Measurements from ENCODE around the gene DPP3.

The DPP3 gene

GRCh38 chr11:66457826-66458225, 22.4 kb upstream of the DPP3 start:
- Histone ChIP-seq H3K14ac (ENCODE audit: low read length) (no peak overlapping the region), H3K27me3 (ENCODE audit: control insufficient read depth in 3 of 3, insufficient read depth in 3 of 3, low read depth in 1 of 3, low read length in 3 of 3) (no peaks in the 10 kb centered on the region), H2BK12ac (ENCODE audit: low read length) (no peak overlapping the region), H3K23ac (ENCODE audit: low read depth, low read length, poor library complexity) (no peak overlapping the region), H3K9ac (ENCODE audit: low read depth, low read length, poor library complexity) (no peak overlapping the region), H3K36me3 (replicated peaks in 1 of 2; ENCODE audit: control insufficient read depth in 2 of 2, insufficient read depth in 2 of 2, low read length in 2 of 2) (no peaks in the 10 kb centered on the region), H3K4ac (ENCODE audit: low read length) (no peak overlapping the region), H3K4me2 (ENCODE audit: insufficient read depth, low read length, poor library complexity, severe bottlenecking) (no peak overlapping the region), H2BK15ac (ENCODE audit: low read length) (no peak overlapping the region), H4K8ac (ENCODE audit: low read depth, low read length) (no peak overlapping the region), H2BK120ac (ENCODE audit: low read depth, low read length) (no peak overlapping the region), H3K4me3 (ENCODE audit: low read length in 2 of 2) (no peak overlapping the region), H4K91ac (ENCODE audit: low read depth, low read length, poor library complexity) (no peak overlapping the region), H3K9me3 (replicated peaks in 1 of 2; ENCODE audit: control insufficient read depth in 2 of 2, insufficient read depth in 1 of 2, low read depth in 1 of 2, low read length in 2 of 2) (no peaks in the 10 kb centered on the region), H3K4me1 (ENCODE audit: control insufficient read depth in 2 of 2, insufficient read depth in 1 of 2, low read depth in 1 of 2, low read length in 2 of 2) (no peaks in the 10 kb centered on the region), H3K79me1 (ENCODE audit: low read depth, low read length) (no peaks in the 10 kb centered on the region), H3K18ac (ENCODE audit: low read length) (no peak overlapping the region), H2AFZ (ENCODE audit: low read length) (no peak overlapping the region), H2AK5ac (ENCODE audit: low read depth, low read length) (no peak overlapping the region), H2BK5ac (ENCODE audit: low read length) (no peak overlapping the region), H3K27ac (replicated peaks; ENCODE audit: low read length) (no peak overlapping the region)
- DNase-seq (ENCODE audit: low spot score), result no peak
- WGBS, 2 donors (ENCODE audit: extremely low coverage in 2 of 2, insufficient read length in 2 of 2, insufficient replicate concordance in 1 of 2), result no CpG with 5 or more reads among the region's 6 CpGs

- H4K8ac ChIP-seq (ENCODE audit: low read depth, low read length), result no peak overlapping the region
- H3K79me1 ChIP-seq (ENCODE audit: low read depth, low read length), result no peaks in the 10 kb centered on the region
- WGBS, 2 donors (ENCODE audit: extremely low coverage in 2 of 2, insufficient read length in 2 of 2, insufficient replicate concordance in 1 of 2), result no CpG with 5 or more reads among the region's 5 CpGs
- no peaks in the 10 kb centered on the region for H3K4me1 ChIP-seq (ENCODE audit: control insufficient read depth in 2 of 2, insufficient read depth in 1 of 2, low read depth in 1 of 2, low read length in 2 of 2)
- no peak overlapping the region for H2BK15ac ChIP-seq (ENCODE audit: low read length)
- no peak overlapping the region for H2BK12ac ChIP-seq (ENCODE audit: low read length)
- no peak overlapping the region for H3K14ac ChIP-seq (ENCODE audit: low read length)
- H2AFZ ChIP-seq (ENCODE audit: low read length), result no peak overlapping the region
- no peak overlapping the region for H3K18ac ChIP-seq (ENCODE audit: low read length)
- H3K9me3 ChIP-seq (replicated peaks in 1 of 2; ENCODE audit: control insufficient read depth in 2 of 2, insufficient read depth in 1 of 2, low read depth in 1 of 2, low read length in 2 of 2), result peaks cover 0 to 2% of the 10 kb centered on the region in 2 donors
- no peak overlapping the region for H3K4me2 ChIP-seq (ENCODE audit: insufficient read depth, low read length, poor library complexity, severe bottlenecking)
- no peak overlapping the region for H3K4ac ChIP-seq (ENCODE audit: low read length)
- DNase-seq (ENCODE audit: low spot score), result no peak
- no peak overlapping the region for H2AK5ac ChIP-seq (ENCODE audit: low read depth, low read length)
- H2BK5ac ChIP-seq (ENCODE audit: low read length), result no peak overlapping the region
- no peak overlapping the region for H3K23ac ChIP-seq (ENCODE audit: low read depth, low read length, poor library complexity)
- H3K27ac ChIP-seq (replicated peaks; ENCODE audit: low read length), result no peak overlapping the region
- H3K36me3 ChIP-seq (replicated peaks in 1 of 2; ENCODE audit: control insufficient read depth in 2 of 2, insufficient read depth in 2 of 2, low read length in 2 of 2), result no peaks in the 10 kb centered on the region
- H3K9ac ChIP-seq (ENCODE audit: low read depth, low read length, poor library complexity), result no peak overlapping the region
- no peak overlapping the region for H4K91ac ChIP-seq (ENCODE audit: low read depth, low read length, poor library complexity)
- H3K4me3 ChIP-seq (ENCODE audit: low read length in 2 of 2), result no peak overlapping the region
- no peaks in the 10 kb centered on the region for H3K27me3 ChIP-seq (ENCODE audit: control insufficient read depth in 3 of 3, insufficient read depth in 3 of 3, low read depth in 1 of 3, low read length in 3 of 3)
- H2BK120ac ChIP-seq (ENCODE audit: low read depth, low read length), result no peak overlapping the region
These were observed 21.0 kb upstream of the DPP3 start for GRCh38 chr11:66459138-66459778.

GRCh38 chr11:66462010-66462409, 18.2 kb upstream of the DPP3 start:
- Histone ChIP-seq H3K9me3 (replicated peaks in 1 of 2; ENCODE audit: control insufficient read depth in 2 of 2, insufficient read depth in 1 of 2, low read depth in 1 of 2, low read length in 2 of 2) (peaks cover 0 to 2% of the 10 kb centered on the region in 2 donors), H3K27ac (replicated peaks; ENCODE audit: low read length) (no peak overlapping the region), H3K79me1 (ENCODE audit: low read depth, low read length) (no peaks in the 10 kb centered on the region), H2BK120ac (ENCODE audit: low read depth, low read length) (no peak overlapping the region), H3K36me3 (replicated peaks in 1 of 2; ENCODE audit: control insufficient read depth in 2 of 2, insufficient read depth in 2 of 2, low read length in 2 of 2) (no peaks in the 10 kb centered on the region), H3K27me3 (ENCODE audit: control insufficient read depth in 3 of 3, insufficient read depth in 3 of 3, low read depth in 1 of 3, low read length in 3 of 3) (no peaks in the 10 kb centered on the region), H2BK15ac (ENCODE audit: low read length) (no peak overlapping the region), H3K4me2 (ENCODE audit: insufficient read depth, low read length, poor library complexity, severe bottlenecking) (no peak overlapping the region), H4K8ac (ENCODE audit: low read depth, low read length) (no peak overlapping the region), H2AK5ac (ENCODE audit: low read depth, low read length) (no peak overlapping the region), H3K23ac (ENCODE audit: low read depth, low read length, poor library complexity) (no peak overlapping the region), H4K91ac (ENCODE audit: low read depth, low read length, poor library complexity) (no peak overlapping the region), H3K9ac (ENCODE audit: low read depth, low read length, poor library complexity) (no peak overlapping the region), H2BK5ac (ENCODE audit: low read length) (no peak overlapping the region), H3K4me1 (ENCODE audit: control insufficient read depth in 2 of 2, insufficient read depth in 1 of 2, low read depth in 1 of 2, low read length in 2 of 2) (peaks cover 0 to 3% of the 10 kb centered on the region in 2 donors), H3K4me3 (ENCODE audit: low read length in 2 of 2) (no peak overlapping the region), H2AFZ (ENCODE audit: low read length) (no peak overlapping the region), H3K4ac (ENCODE audit: low read length) (no peak overlapping the region), H2BK12ac (ENCODE audit: low read length) (no peak overlapping the region), H3K18ac (ENCODE audit: low read length) (no peak overlapping the region), H3K14ac (ENCODE audit: low read length) (no peak overlapping the region)
- no peak for DNase-seq (ENCODE audit: low spot score)

DNA sequence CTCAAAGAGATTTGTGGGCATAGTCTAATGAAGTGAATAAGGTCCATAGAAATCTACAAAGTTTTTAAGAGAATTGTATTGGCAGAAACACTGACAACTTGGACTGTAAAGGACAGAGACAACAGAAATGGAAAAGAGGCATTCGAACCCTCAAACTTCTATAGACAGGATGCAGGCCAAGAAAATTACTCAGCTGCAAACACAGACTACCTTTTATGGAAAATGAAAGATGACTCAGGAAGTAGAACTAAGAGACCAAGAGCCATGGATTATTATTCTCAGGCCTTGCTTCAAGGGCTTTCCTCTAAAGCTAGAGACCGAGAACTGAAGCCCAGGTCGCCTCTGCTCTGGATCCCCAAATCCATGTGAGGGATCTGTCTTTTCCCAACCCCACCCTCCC, 17.3 kb upstream of the DPP3 start:
- no CpG with 5 or more reads among the region's 3 CpGs for WGBS, 2 donors (ENCODE audit: extremely low coverage in 2 of 2, insufficient read length in 2 of 2, insufficient replicate concordance in 1 of 2)
- Histone ChIP-seq H4K8ac (ENCODE audit: low read depth, low read length) (no peak overlapping the region), H3K18ac (ENCODE audit: low read length) (no peak overlapping the region), H3K4ac (ENCODE audit: low read length) (no peak overlapping the region), H2AK5ac (ENCODE audit: low read depth, low read length) (no peak overlapping the region), H2BK120ac (ENCODE audit: low read depth, low read length) (no peak overlapping the region), H3K4me1 (ENCODE audit: control insufficient read depth in 2 of 2, insufficient read depth in 1 of 2, low read depth in 1 of 2, low read length in 2 of 2) (peaks cover 7 to 8% of the 10 kb centered on the region in 2 donors), H3K4me2 (ENCODE audit: insufficient read depth, low read length, poor library complexity, severe bottlenecking) (no peak overlapping the region), H3K27ac (replicated peaks; ENCODE audit: low read length) (no peak overlapping the region), H3K23ac (ENCODE audit: low read depth, low read length, poor library complexity) (no peak overlapping the region), H4K91ac (ENCODE audit: low read depth, low read length, poor library complexity) (no peak overlapping the region), H3K27me3 (ENCODE audit: control insufficient read depth in 3 of 3, insufficient read depth in 3 of 3, low read depth in 1 of 3, low read length in 3 of 3) (no peaks in the 10 kb centered on the region), H3K4me3 (ENCODE audit: low read length in 2 of 2) (no peak overlapping the region), H3K9ac (ENCODE audit: low read depth, low read length, poor library complexity) (no peak overlapping the region), H2BK12ac (ENCODE audit: low read length) (no peak overlapping the region), H3K36me3 (replicated peaks in 1 of 2; ENCODE audit: control insufficient read depth in 2 of 2, insufficient read depth in 2 of 2, low read length in 2 of 2) (no peaks in the 10 kb centered on the region), H3K14ac (ENCODE audit: low read length) (no peak overlapping the region), H3K9me3 (replicated peaks in 1 of 2; ENCODE audit: control insufficient read depth in 2 of 2, insufficient read depth in 1 of 2, low read depth in 1 of 2, low read length in 2 of 2) (peaks cover 0 to 2% of the 10 kb centered on the region in 2 donors), H2BK15ac (ENCODE audit: low read length) (no peak overlapping the region), H2BK5ac (ENCODE audit: low read length) (no peak overlapping the region), H2AFZ (ENCODE audit: low read length) (no peak overlapping the region), H3K79me1 (ENCODE audit: low read depth, low read length) (no peaks in the 10 kb centered on the region)
- no peak for DNase-seq (ENCODE audit: low spot score)
